Stomach (tissue), 9 donors: ENCODE measurements around the gene LRP1B. TPM values are rescaled to one million over a fixed set of nuclear protein-coding genes. Genes with fewer than 3 reads are reported as not detected.

Experiments
- DNase-seq, 2 donors: peaks; one replicate each; pipeline versions ENCODE4 v3.0.0 to v3.0.0-alpha.2; 2013 to 2019
- H3K27ac ChIP-seq, 5 donors: fragments of 200-600 bp in 4 of 5; sonication (generic) in 4 of 5; one replicate each; pipeline ENCODE4 v1.5.1; 2013 to 2019; ENCODE audit warnings: mild to moderate bottlenecking in 1 of 5, moderate library complexity in 1 of 5
- H3K27me3 ChIP-seq, 3 donors: fragments of 200-600 bp; sonication (generic); one replicate each; pipeline ENCODE4 v1.5.1; 2017 to 2019; ENCODE audit warnings: mixed run types in 1 of 3
- H3K36me3 ChIP-seq, 4 donors: fragments of 200-600 bp; sonication (generic); 1 replicate in 3 of 4; 2 replicates in 1 of 4; pipeline ENCODE4 v1.5.1; 2016 to 2019
- H3K4me1 ChIP-seq, 4 donors: fragments of 200-600 bp; sonication (generic); one replicate each; pipeline ENCODE4 v1.5.1; 2016 to 2019
- H3K4me3 ChIP-seq, 4 donors: fragments of 200-600 bp; sonication (generic) in 3 of 4; one replicate each; pipeline ENCODE4 v1.5.1; 2016 to 2019; ENCODE audit warnings: mild to moderate bottlenecking in 1 of 4
- H3K9me3 ChIP-seq, 4 donors: fragments of 200-600 bp; sonication (generic); one replicate each; pipeline ENCODE4 v1.5.1; 2016 to 2019
- CTCF ChIP-seq, 7 experiments: fragments of 450-650 bp in 4 of 7; fragments of 200-600 bp in 3 of 7; sonication (generic) in 3 of 7; IDR thresholded peaks; one replicate each; pipeline ENCODE4 v1.5.1; 2016 to 2019; ENCODE audit warnings: antibody characterized with exemption in 7 of 7, control low read depth in 2 of 7, mild to moderate bottlenecking in 1 of 7
- EP300 ChIP-seq: sonication (generic); formaldehyde crosslinking; IDR thresholded peaks from one replicate; pipeline ENCODE4 v1.6.1; 2017; ENCODE audit warnings: antibody characterized with exemption
- POLR2A ChIP-seq, 4 donors: fragments of 450-650 bp; IDR thresholded peaks; one replicate each; pipeline ENCODE4 v1.6.1; 2016; ENCODE audit warnings: antibody characterized with exemption in 4 of 4, control low read depth in 2 of 4, mild to moderate bottlenecking in 1 of 4, moderate library complexity in 1 of 4
- POLR2AphosphoS5 ChIP-seq, 3 donors: sonication (generic); formaldehyde crosslinking; IDR thresholded peaks; one replicate each; pipeline ENCODE4 v1.6.1; 2016; ENCODE audit warnings: antibody characterized with exemption in 3 of 3
- WGBS, 5 donors: extraction: QIAGEN DNeasy Blood & Tissue Kit in 3 of 5; methylation state at CpG; one replicate each; pipeline versions ENCODE4 v1.1.5 to v1.1.7; 2013 to 2018; 5-methylcytosine and 5-hydroxymethylcytosine counted together
- intact Hi-C: fragments of 100-400 bp; cut with DNase I; formaldehyde crosslinking; loops from one replicate; pipeline ENCODE4 v1.15.1; 2023; ENCODE audit warnings: low total_unique reads
- polyA plus RNA-seq, 3 donors: library from polyadenylated mRNA; stranded (reverse); fragments of 200-250 nt; gene quantifications; one replicate each; pipeline ENCODE4 v1.2.3, GENCODE V29; 2013
- total RNA-seq, 5 donors: library from RNA; depleted of rRNA; stranded (reverse); fragments of >200 nt; gene quantifications; one replicate each; pipeline versions ENCODE4 v1.1.0 to v1.2.3, GENCODE V29; 2014 to 2016
- donor health status: healthy with polysubstance abuse.
- donor health status: Bipolar disorder and iron deficiency.
- donor health status: healthy.

The LRP1B gene
- total and polyA plus RNA-seq, 8 donors, result under 0.01 to 9.0 (median 0.38) TPM

GRCh38 chr2:141142025-141142424 lies 988.8 kb downstream of the LRP1B start:
- H3K36me3 ChIP-seq, result no peaks in the 10 kb centered on the region
- no peaks in the 10 kb centered on the region for H3K27me3 ChIP-seq
- H3K27ac ChIP-seq, result no peak overlapping the region
- DNase-seq, result no peak
- 84 to 91% (median 90%) methylated on average over 3 of the region's 3 CpGs for WGBS, 5 donors
- intact Hi-C loops, result no loop called here
- no peaks in the 10 kb centered on the region for H3K9me3 ChIP-seq
- no peaks in the 10 kb centered on the region for H3K4me1 ChIP-seq
- TF ChIP-seq POLR2AphosphoS5 (IDR thresholded peaks at IDR 0.05) (no peak), POLR2A (IDR thresholded peaks at IDR 0.05) (no peak), CTCF (IDR thresholded peaks at IDR 0.05) (no peak), EP300 (no peak)
- no peak overlapping the region for H3K4me3 ChIP-seq

GRCh38 chr2:141137122-141137693 lies 993.6 kb downstream of the LRP1B start:
- no peaks in the 10 kb centered on the region for H3K9me3 ChIP-seq
- intact Hi-C loops, result no loop called here
- H3K27ac ChIP-seq, result no peak overlapping the region
- H3K36me3 ChIP-seq, result no peaks in the 10 kb centered on the region
- H3K27me3 ChIP-seq, result no peaks in the 10 kb centered on the region
- H3K4me1 ChIP-seq, result no peaks in the 10 kb centered on the region
- TF ChIP-seq CTCF (IDR thresholded peaks at IDR 0.05) (no peak), POLR2A (IDR thresholded peaks at IDR 0.05) (no peak), EP300 (no peak), POLR2AphosphoS5 (IDR thresholded peaks at IDR 0.05) (no peak)
- DNase-seq, result no peak
- H3K4me3 ChIP-seq, result no peak overlapping the region
- WGBS, 5 donors, result 43 to 53% (median 50%) methylated on average over 4 of the region's 4 CpGs

GRCh38 chr2:141133883-141134282 lies 996.9 kb downstream of the LRP1B start:
- no peak for DNase-seq
- H3K9me3 ChIP-seq, result no peaks in the 10 kb centered on the region
- intact Hi-C loops, result no loop called here
- no peak for TF ChIP-seq EP300
- TF ChIP-seq POLR2AphosphoS5 (IDR thresholded peaks at IDR 0.05), result no peak
- no peak for TF ChIP-seq CTCF (IDR thresholded peaks at IDR 0.05)
- TF ChIP-seq POLR2A (IDR thresholded peaks at IDR 0.05), result no peak
- H3K4me3 ChIP-seq, result no peak overlapping the region
- no peak overlapping the region for H3K27ac ChIP-seq
- H3K27me3 ChIP-seq, result no peaks in the 10 kb centered on the region
- no peaks in the 10 kb centered on the region for H3K36me3 ChIP-seq
- WGBS, 5 donors, result 78 to 95% (median 91%) methylated on average over 4 of the region's 4 CpGs
- no peaks in the 10 kb centered on the region for H3K4me1 ChIP-seq

DNA sequence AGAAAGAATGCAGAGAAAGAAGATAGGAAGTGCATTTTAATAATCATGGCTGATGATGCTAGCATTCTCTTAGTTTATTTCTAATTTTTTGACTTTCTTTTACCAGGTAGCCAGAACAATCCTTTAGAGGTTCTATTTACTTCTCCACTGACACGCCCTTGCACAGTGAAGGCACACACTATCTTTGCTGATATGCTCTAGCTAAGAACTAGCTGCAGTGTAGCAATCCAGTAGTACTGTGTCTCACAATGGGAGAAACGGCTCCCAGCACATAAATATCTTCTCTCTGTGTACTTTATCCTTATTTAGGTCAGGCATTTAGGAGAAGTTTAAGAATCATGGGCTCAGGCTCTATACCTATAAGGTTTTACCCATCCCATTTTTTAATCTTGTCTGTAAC lies 1005.4 kb downstream of the LRP1B start:
- 23 to 34% (median 31%) methylated on average over 2 of the region's 2 CpGs for WGBS, 5 donors
- H3K4me1 ChIP-seq, result no peaks in the 10 kb centered on the region
- intact Hi-C loops, result no loop called here

More for the DNA sequence above, 1005.4 kb downstream of the LRP1B start:
- Histone ChIP-seq H3K27me3 (no peaks in the 10 kb centered on the region), H3K27ac (no peak overlapping the region), H3K9me3 (no peaks in the 10 kb centered on the region), H3K36me3 (no peaks in the 10 kb centered on the region), H3K4me3 (no peak overlapping the region)
- DNase-seq, result no peak
- TF ChIP-seq EP300 (no peak), CTCF (IDR thresholded peaks at IDR 0.05) (no peak), POLR2A (IDR thresholded peaks at IDR 0.05) (no peak), POLR2AphosphoS5 (IDR thresholded peaks at IDR 0.05) (no peak)
